Measurements from ENCODE around the gene TRIM41. TPM values are rescaled to one million over a fixed set of nuclear protein-coding genes. Genes with fewer than 3 reads are reported as not detected.
"Not testable (repeated sequence)": the region's sequence is repeated elsewhere in the genome, so short reads cannot be mapped to it uniquely, and the experiment has no call there.

The TRIM41 gene
- total RNA-seq, 2 experiments from 2014 or later, result 27.0 to 30.7 TPM

DNA sequence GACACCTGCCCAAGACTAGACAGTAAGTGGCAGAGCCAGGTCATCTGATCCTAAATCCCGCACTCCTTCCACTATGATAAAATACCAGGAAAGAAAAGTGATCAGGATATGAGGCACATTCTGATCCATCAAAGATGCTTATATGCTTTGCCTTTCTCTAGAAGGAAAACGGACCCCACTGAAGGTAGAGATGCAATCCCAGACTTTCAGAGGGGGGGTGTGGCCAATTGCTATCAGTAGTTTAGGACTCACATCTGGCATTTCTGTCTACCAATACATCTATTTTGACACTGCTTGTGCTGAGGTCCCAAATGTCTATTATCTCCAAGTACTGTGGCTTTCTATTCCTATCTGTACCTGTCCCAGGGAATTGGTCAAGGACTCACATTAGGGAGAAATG, 36.2 kb downstream of the TRIM41 start:
- CTCF ChIA-PET, result interaction anchor here (1.2 to 2.2 kb wide), 2 partner anchors 11 to 14 kb away, joined by 3 to 8 read pairs; no protein-coding TSS in a partner anchor
- intact Hi-C loops (cut with DNase I, micrococcal nuclease), result no loop called here
- ATAC-seq (no peak), DNase-seq (no peak)
- Mint-ChIP-seq H3K9me3 (ENCODE audit: low read depth) (no peaks in the 10 kb centered on the region), H3K36me3 (ENCODE audit: low read depth) (peaks cover 40% of the 10 kb centered on the region), H3K4me3 (peak overlapping the region; percentile 91), H3K27ac (peak overlapping the region; percentile 95), H3K4me1 (peaks cover 51% of the 10 kb centered on the region), H3K27me3 (no peaks in the 10 kb centered on the region)
- POLR2A ChIA-PET, result interaction anchor here (3.5 kb wide), 1 partner anchor 9 kb away, joined by 21 read pairs; no protein-coding TSS in a partner anchor

- Mint-ChIP-seq H3K27ac (peak overlapping the region; percentile 95), H3K36me3 (ENCODE audit: low read depth) (peaks cover 37% of the 10 kb centered on the region), H3K9me3 (ENCODE audit: low read depth) (no peaks in the 10 kb centered on the region), H3K4me1 (peaks cover 43% of the 10 kb centered on the region), H3K27me3 (no peaks in the 10 kb centered on the region), H3K4me3 (peak overlapping the region; percentile 91)
- ChIA-PET CTCF (interaction anchor here (0.8 to 2.2 kb wide), 7 partner anchors 8 to 75 kb away, joined by 3 to 10 read pairs (median 4); partner anchors contain the start of gene RACK1), POLR2A (interaction anchor here (0.6 to 3.5 kb wide), 9 partner anchors 10 to 76 kb away, joined by 3 to 23 read pairs (median 6); partner anchors contain the start of genes RACK1 and TRIM41)
- intact Hi-C loops (cut with DNase I, micrococcal nuclease), result loop anchor here in 1 of 2 experiments (2.0 kb wide), 1 partner anchor 457 kb away; the partner anchor contains the start of gene MGAT1
- ATAC-seq (no peak), DNase-seq (no peak)
Observed at GRCh38 chr5:181259974-181260719, 37.1 kb downstream of the TRIM41 start.

DNA sequence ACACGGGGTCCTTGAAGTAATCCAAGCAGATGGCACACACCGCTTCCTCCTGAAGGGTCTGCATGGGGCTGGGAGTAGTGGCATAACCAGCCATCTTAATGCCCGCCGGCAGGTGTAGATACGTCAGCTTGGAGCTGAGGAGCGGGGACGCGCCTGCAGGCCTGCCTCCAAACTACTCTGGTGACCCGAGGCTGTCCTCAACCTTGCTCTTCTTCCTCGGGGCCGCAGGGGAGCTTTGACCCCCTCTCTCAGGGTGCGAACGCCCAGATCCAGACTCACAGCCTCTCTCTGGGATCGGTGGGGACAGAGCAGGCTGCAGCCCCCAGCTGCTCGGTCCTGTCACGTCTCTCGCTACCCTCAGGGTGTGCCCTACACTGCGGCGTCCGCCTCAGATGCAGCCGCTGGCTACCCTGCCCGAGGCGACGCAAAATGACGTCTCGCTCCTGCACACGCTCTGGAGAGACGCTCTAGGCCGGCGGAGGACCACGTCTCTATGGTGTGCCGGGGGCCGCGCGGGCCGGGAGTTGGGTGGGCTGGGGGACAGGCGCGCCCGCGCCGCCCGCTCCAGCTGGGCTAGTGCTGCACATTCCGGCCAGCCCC, 37.7 kb downstream of the TRIM41 start, which contains the start of gene TRIM52:
TRIM52 (minus strand) TSS at position 424 of the 600 bp plus-strand sequence; CDS start at position 94, 330 bp downstream.
- ChIA-PET POLR2A (interaction anchor here (0.7 to 3.5 kb wide), 12 partner anchors 11 to 1523 kb away, joined by 3 to 23 read pairs (median 5); partner anchors contain the start of genes RACK1 and TRIM41), CTCF (interaction anchor here (0.7 to 2.2 kb wide), 9 partner anchors 9 to 1711 kb away, joined by 3 to 10 read pairs (median 4); partner anchors contain the start of gene RACK1)
- DNase-seq (peak; percentile 95), ATAC-seq (peak; percentile 85)
- intact Hi-C loops (cut with DNase I, micrococcal nuclease), result loop anchor here (1.0 to 2.0 kb wide), 10 partner anchors 15 to 969 kb away; partner anchors contain the start of genes TRIM41 (in 2 of the 2), MAPK9 (in 1 of the 2), MGAT1 (in 1 of the 2) and RACK1 (in 1 of the 2)
- H3K27ac Mint-ChIP-seq, result peak within 1 kb of the TSS; percentile 95
- peaks cover 30% of the 10 kb centered on the region for H3K36me3 Mint-ChIP-seq (ENCODE audit: low read depth)
- H3K4me1 Mint-ChIP-seq, result peaks cover 36% of the 10 kb centered on the region
- H3K9me3 Mint-ChIP-seq (ENCODE audit: low read depth), result no peaks in the 10 kb centered on the region
- peak within 1 kb of the TSS; percentile 91 for H3K4me3 Mint-ChIP-seq
- no peaks in the 10 kb centered on the region for H3K27me3 Mint-ChIP-seq

GRCh38 chr5:181261320-181262049, 38.4 kb downstream of the TRIM41 start:
- H3K4me1 Mint-ChIP-seq, result peaks cover 30% of the 10 kb centered on the region
- peak overlapping the region; percentile 91 for H3K4me3 Mint-ChIP-seq
- peak; percentile 83 for DNase-seq
- CTCF ChIA-PET, result interaction anchor here (0.7 to 2.2 kb wide), 8 partner anchors 15 to 1712 kb away, joined by 3 to 10 read pairs (median 4); partner anchors contain the start of gene RACK1
- H3K27me3 Mint-ChIP-seq, result no peaks in the 10 kb centered on the region
- H3K9me3 Mint-ChIP-seq (ENCODE audit: low read depth), result no peaks in the 10 kb centered on the region
- intact Hi-C loops (cut with DNase I, micrococcal nuclease), result loop anchor here (1.0 to 2.0 kb wide), 10 partner anchors 15 to 969 kb away; partner anchors contain the start of genes TRIM41 (in 2 of the 2), MAPK9 (in 1 of the 2), MGAT1 (in 1 of the 2) and RACK1 (in 1 of the 2)
- peaks cover 24% of the 10 kb centered on the region for H3K36me3 Mint-ChIP-seq (ENCODE audit: low read depth)
- peak overlapping the region; percentile 95 for H3K27ac Mint-ChIP-seq
- POLR2A ChIA-PET, result interaction anchor here (0.7 to 3.5 kb wide), 10 partner anchors 11 to 1523 kb away, joined by 3 to 23 read pairs (median 6); partner anchors contain the start of genes RACK1 and TRIM41
- ATAC-seq, result peak; percentile 65

DNA sequence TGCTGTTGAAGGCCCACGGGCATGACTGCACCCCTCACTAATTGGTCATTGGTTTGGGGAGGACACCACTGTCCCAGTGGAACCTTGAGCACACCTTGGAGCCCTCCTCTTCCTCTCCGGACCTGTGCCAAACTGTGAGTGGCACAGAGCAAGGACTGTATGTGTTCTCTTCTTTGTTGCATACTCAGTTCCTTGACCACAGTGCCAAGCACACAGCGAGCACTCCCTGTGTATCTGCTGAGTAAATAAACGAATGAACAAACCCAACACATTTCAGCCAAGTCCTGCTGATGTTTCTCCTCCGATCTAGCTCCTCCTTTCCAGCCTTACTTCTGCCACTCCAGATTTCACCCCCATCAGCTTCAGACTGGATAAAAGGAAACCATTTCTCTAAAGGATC, 40.6 kb downstream of the TRIM41 start:
- POLR2A ChIA-PET, result no interaction called here
- no peaks in the 10 kb centered on the region for H3K9me3 Mint-ChIP-seq (ENCODE audit: low read depth)

GRCh38 chr5:181265092-181265671, 42.1 kb downstream of the TRIM41 start:
- DNase-seq, result no peak
- ATAC-seq, result no peak
- intact Hi-C loops (cut with DNase I, micrococcal nuclease), result no loop called here
- Mint-ChIP-seq H3K27me3 (no peaks in the 10 kb centered on the region), H3K9me3 (ENCODE audit: low read depth) (no peaks in the 10 kb centered on the region), H3K27ac (no peak overlapping the region), H3K4me1 (peaks cover 2% of the 10 kb centered on the region), H3K36me3 (ENCODE audit: low read depth) (peaks cover 10% of the 10 kb centered on the region), H3K4me3 (no peak overlapping the region)
- POLR2A ChIA-PET, result no interaction called here
- CTCF ChIA-PET, result no interaction called here

More for the DNA sequence above, 40.6 kb downstream of the TRIM41 start:
- no peaks in the 10 kb centered on the region for H3K27me3 Mint-ChIP-seq
- H3K4me1 Mint-ChIP-seq, result peaks cover 12% of the 10 kb centered on the region
- H3K27ac Mint-ChIP-seq, result no peak overlapping the region
- CTCF ChIA-PET, result no interaction called here
- DNase-seq (no peak), ATAC-seq (no peak)
- intact Hi-C loops (cut with DNase I, micrococcal nuclease), result no loop called here
- peaks cover 14% of the 10 kb centered on the region for H3K36me3 Mint-ChIP-seq (ENCODE audit: low read depth)
- H3K4me3 Mint-ChIP-seq, result no peak overlapping the region

- intact Hi-C loops (cut with DNase I, micrococcal nuclease); POLR2A ChIA-PET; H3K27me3 Mint-ChIP-seq; H3K4me3 Mint-ChIP-seq; DNase-seq; H3K9me3 Mint-ChIP-seq (ENCODE audit: low read depth); ATAC-seq; H3K4me1 Mint-ChIP-seq; H3K27ac Mint-ChIP-seq; CTCF ChIA-PET: not testable (repeated sequence)
- H3K36me3 Mint-ChIP-seq (ENCODE audit: low read depth), result peaks cover 10% of the 10 kb centered on the region
Observed at GRCh38 chr5:181267291-181267904, 44.3 kb downstream of the TRIM41 start.

- CTCF ChIA-PET; ATAC-seq; H3K9me3 Mint-ChIP-seq (ENCODE audit: low read depth); DNase-seq; H3K27me3 Mint-ChIP-seq; H3K4me1 Mint-ChIP-seq; POLR2A ChIA-PET; H3K27ac Mint-ChIP-seq; intact Hi-C loops (cut with DNase I, micrococcal nuclease); H3K4me3 Mint-ChIP-seq: not testable (repeated sequence)
- peaks cover 10% of the 10 kb centered on the region for H3K36me3 Mint-ChIP-seq (ENCODE audit: low read depth)
Observed at GRCh38 chr5:181267907-181268306, 44.8 kb downstream of the TRIM41 start.

- no peak for DNase-seq
- Mint-ChIP-seq H3K4me1 (no peaks in the 10 kb centered on the region), H3K4me3 (no peak overlapping the region), H3K36me3 (ENCODE audit: low read depth) (no peaks in the 10 kb centered on the region), H3K9me3 (ENCODE audit: low read depth) (no peaks in the 10 kb centered on the region), H3K27ac (no peak overlapping the region), H3K27me3 (no peaks in the 10 kb centered on the region)
- intact Hi-C loops (cut with DNase I, micrococcal nuclease), result no loop called here
- POLR2A ChIA-PET, result no interaction called here
- CTCF ChIA-PET, result no interaction called here
- no peak for ATAC-seq
Observed at GRCh38 chr5:181271081-181271480, 48.0 kb downstream of the TRIM41 start.

- H3K27me3 Mint-ChIP-seq; CTCF ChIA-PET; POLR2A ChIA-PET; H3K36me3 Mint-ChIP-seq (ENCODE audit: low read depth); ATAC-seq; H3K9me3 Mint-ChIP-seq (ENCODE audit: low read depth); H3K4me1 Mint-ChIP-seq; H3K27ac Mint-ChIP-seq; H3K4me3 Mint-ChIP-seq; intact Hi-C loops (cut with DNase I, micrococcal nuclease): not testable (repeated sequence)
- peak; percentile 47 for DNase-seq
Observed at GRCh38 chr5:181273433-181273744, 50.3 kb downstream of the TRIM41 start.
